ENCODE results near the gene RASL11B. TPM values are rescaled to one million over a fixed set of nuclear protein-coding genes. Genes with fewer than 3 reads are reported as not detected.
A peak's percentile ranks its signal among the peaks of the same experiment; 100 is the strongest.

Gene RASL11B
- polyA plus RNA-seq, 1 experiment: 0.20 TPM

GRCh38 chr4:52862639-52863161 is 583 bp downstream of the RASL11B start:
- Histone ChIP-seq H3K27me3 (ENCODE audit: control insufficient read depth, insufficient read depth, low read length) (peaks cover 4% of the 10 kb centered on the region), H3K36me3 (ENCODE audit: control insufficient read depth, insufficient read depth, low read length) (no peaks in the 10 kb centered on the region; the same call in 1 of the 2 replicates), H3K4me3 (ENCODE audit: low read depth, low read length) (peak overlapping the region; percentile 54)
- ChIA-PET CTCF (interaction anchor here (1.5 to 2.6 kb wide), 2 partner anchors 82 to 317 kb away, joined by 3 to 7 read pairs; no protein-coding TSS in a partner anchor), POLR2A (no interaction called here)
- no peak for TF ChIP-seq CTCF (IDR thresholded peaks at IDR 0.05; ENCODE audit: insufficient read depth, low read depth, low read length)
- no peak for DNase-seq (ENCODE audit: low read depth)

GRCh38 chr4:52863324-52863723 is 1.2 kb downstream of the RASL11B start:
- ChIA-PET CTCF (interaction anchor here (0.8 to 2.6 kb wide), 2 partner anchors 305 to 318 kb away, joined by 3 to 7 read pairs; no protein-coding TSS in a partner anchor), POLR2A (no interaction called here)
- DNase-seq (ENCODE audit: low read depth): no peak
- H3K27me3 ChIP-seq (ENCODE audit: control insufficient read depth, insufficient read depth, low read length): peaks cover 3% of the 10 kb centered on the region
- H3K4me3 ChIP-seq (ENCODE audit: low read depth, low read length): no peak overlapping the region
- no peaks in the 10 kb centered on the region for H3K36me3 ChIP-seq (ENCODE audit: control insufficient read depth, insufficient read depth, low read length)
- TF ChIP-seq CTCF (IDR thresholded peaks at IDR 0.05; ENCODE audit: insufficient read depth, low read depth, low read length): no peak

DNA sequence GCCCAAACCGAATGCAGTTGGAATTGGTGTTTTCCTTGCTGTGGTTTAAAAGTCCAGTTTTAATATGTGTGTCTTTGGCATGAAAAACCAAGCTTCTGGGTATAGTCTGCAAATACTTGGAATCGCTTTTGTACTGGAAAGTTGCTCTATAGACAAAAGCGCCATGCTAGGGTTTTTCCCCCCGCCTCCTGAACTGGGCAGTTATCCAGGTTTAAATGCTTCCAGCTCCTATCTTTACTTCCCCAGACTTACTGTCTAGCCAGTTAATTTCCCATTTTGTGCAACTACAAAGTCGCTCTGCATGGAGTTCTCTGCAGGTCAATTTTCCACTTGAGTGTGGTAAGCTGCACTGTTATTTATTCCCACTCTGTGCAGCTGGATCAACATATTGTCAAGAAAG is 2.7 kb downstream of the RASL11B start:
- Histone ChIP-seq H3K4me3 (ENCODE audit: low read depth, low read length) (no peak overlapping the region), H3K36me3 (ENCODE audit: control insufficient read depth, insufficient read depth, low read length) (no peaks in the 10 kb centered on the region), H3K27me3 (ENCODE audit: control insufficient read depth, insufficient read depth, low read length) (peaks cover 2% of the 10 kb centered on the region)
- no peak for TF ChIP-seq CTCF (IDR thresholded peaks at IDR 0.05; ENCODE audit: insufficient read depth, low read depth, low read length)
- CTCF ChIA-PET: interaction anchor here (0.6 kb wide), 1 partner anchor 9 kb away, joined by 3 read pairs; no protein-coding TSS in a partner anchor
- POLR2A ChIA-PET: no interaction called here
- no peak for DNase-seq (ENCODE audit: low read depth)

GRCh38 chr4:52865300-52865699 is 3.2 kb downstream of the RASL11B start:
- H3K36me3 ChIP-seq (ENCODE audit: control insufficient read depth, insufficient read depth, low read length): no peaks in the 10 kb centered on the region
- H3K4me3 ChIP-seq (ENCODE audit: low read depth, low read length): no peak overlapping the region
- POLR2A ChIA-PET: no interaction called here
- H3K27me3 ChIP-seq (ENCODE audit: control insufficient read depth, insufficient read depth, low read length): peaks cover 2% of the 10 kb centered on the region
- no peak for TF ChIP-seq CTCF (IDR thresholded peaks at IDR 0.05; ENCODE audit: insufficient read depth, low read depth, low read length)
- DNase-seq (ENCODE audit: low read depth): no peak
- CTCF ChIA-PET: interaction anchor here (0.6 kb wide), 1 partner anchor 9 kb away, joined by 3 read pairs; no protein-coding TSS in a partner anchor

- TF ChIP-seq CTCF (IDR thresholded peaks at IDR 0.05; ENCODE audit: insufficient read depth, low read depth, low read length): no peak
- DNase-seq (ENCODE audit: low read depth): no peak
- ChIA-PET CTCF (interaction anchor here (1.7 kb wide), 1 partner anchor 90 kb away, joined by 5 read pairs; no protein-coding TSS in a partner anchor), POLR2A (no interaction called here)
- no peak overlapping the region for H3K4me3 ChIP-seq (ENCODE audit: low read depth, low read length)
- no peaks in the 10 kb centered on the region for H3K27me3 ChIP-seq (ENCODE audit: control insufficient read depth, insufficient read depth, low read length)
- H3K36me3 ChIP-seq (ENCODE audit: control insufficient read depth, insufficient read depth, low read length): peaks cover 1% of the 10 kb centered on the region
Observed at GRCh38 chr4:52866734-52867133, 4.6 kb downstream of the RASL11B start.

All from BJ (cell line).